HepG2 (cell line): Measurements from ENCODE around the gene HYAL1. TPM values are rescaled to one million over a fixed set of nuclear protein-coding genes. Genes with fewer than 3 reads are reported as not detected.

Experiments
- ATAC-seq: fragments of 200-7000 bp; cut with Tn5 transposase; 3 replicates; pipeline ENCODE4 v1.9.1; 2020; ENCODE audit warnings: mild to moderate bottlenecking, moderate library complexity
- BruUV-seq: library from RNA; stranded (reverse); fragments of 400-500 nt; replicated peaks from 2 replicates; lab custom pipeline; 2021; lab: Mats Ljungman, UMichigan
- CTCF ChIA-PET: fragments of 300-600 bp; formaldehyde crosslinking; extraction: SDS; loops from one replicate; lab custom pipeline; 2021; ENCODE audit warnings: low total read pairs, inconsistent platforms, low intra/inter-chr PET ratio; lab: Yijun Ruan, JAX
- POLR2A ChIA-PET: fragments of 350-600 bp; sonication (Branson Sonifier 250); formaldehyde crosslinking; loops from one replicate; lab custom pipeline; 2020; ENCODE audit warnings: antibody characterized with exemption, inconsistent platforms; lab: Yijun Ruan, JAX
- DNase-seq: peaks from one replicate; pipeline ENCODE4 v3.0.0-alpha.2; 2015; ENCODE audit warnings: low spot score
- FAIRE-seq: peaks from 3 replicates; lab custom pipeline; 2011; peaks lifted over from hg19 to GRCh38; lab: Jason Lieb, UNC
- H2AFZ ChIP-seq: one replicate; pipeline ENCODE4 v1.6.1; 2011; ENCODE audit warnings: low read length, inconsistent platforms
- H3K27ac ChIP-seq: fragments of 300-600 bp; 3 replicates; pipeline ENCODE4 v1.8.0; 2011; ENCODE audit warnings: mixed run types, mild to moderate bottlenecking, mixed read lengths, low read length, inconsistent platforms; ENCODE audit not compliant: insufficient read depth; ENCODE audit errors: extremely low read length
- H3K27me3 ChIP-seq, 2 experiments: fragments of 200-600 bp in 1 of 2; 2 replicates in 1 of 2; 3 replicates in 1 of 2; pipeline versions ENCODE4 v1.6.0 to v1.8.0; 2011; ENCODE audit warnings: low read length in 2 of 2, mild to moderate bottlenecking in 2 of 2, moderate library complexity in 2 of 2, inconsistent platforms in 1 of 2; ENCODE audit not compliant: insufficient read depth in 2 of 2, control insufficient read depth in 1 of 2
- H3K36me3 ChIP-seq, 2 experiments: fragments of 200-600 bp in 1 of 2; replicated peaks in 1 of 2; 2 replicates in 1 of 2; 3 replicates in 1 of 2; pipeline versions ENCODE4 v1.5.1 to v1.8.0; 2011; ENCODE audit warnings: low read length in 2 of 2, inconsistent platforms in 1 of 2; ENCODE audit not compliant: insufficient read depth in 2 of 2, control insufficient read depth in 1 of 2
- H3K4me1 ChIP-seq: 2 replicates; pipeline ENCODE4 v1.5.1; 2012; ENCODE audit warnings: low read length, inconsistent platforms; ENCODE audit not compliant: insufficient read depth
- H3K4me2 ChIP-seq: 2 replicates; pipeline ENCODE4 v1.6.0; 2011; ENCODE audit warnings: low read depth, low read length, inconsistent platforms
- H3K4me3 ChIP-seq, 3 experiments: fragments of 200-600 bp in 1 of 3; sonication (generic), shearing (Covaris generic) in 1 of 3; replicated peaks in 1 of 3; 2 replicates each; pipeline ENCODE4 v1.5.1; 2011 to 2016; ENCODE audit warnings: low read length in 3 of 3, inconsistent platforms in 2 of 3, low read depth in 2 of 3, mild to moderate bottlenecking in 2 of 3, control low read depth in 1 of 3, mixed read lengths in 1 of 3; ENCODE audit not compliant: insufficient read depth in 1 of 3
- H3K79me2 ChIP-seq: one replicate; pipeline ENCODE4 v1.6.1; 2011; ENCODE audit warnings: low read length, inconsistent platforms; ENCODE audit not compliant: insufficient read depth
- H3K9ac ChIP-seq: 2 replicates; pipeline ENCODE4 v1.6.0; 2011; ENCODE audit warnings: mild to moderate bottlenecking, low read depth, low read length, inconsistent platforms; ENCODE audit not compliant: insufficient read depth
- H3K9me3 ChIP-seq: 2 replicates; pipeline ENCODE4 v1.5.1; 2012; ENCODE audit warnings: mild to moderate bottlenecking, low read length
- H4K20me1 ChIP-seq: 2 replicates; pipeline ENCODE4 v1.6.0; 2011; ENCODE audit warnings: inconsistent platforms, mild to moderate bottlenecking, low read length, moderate library complexity; ENCODE audit not compliant: insufficient read depth
- AGO2 ChIP-seq: fragments of 200-400 bp; formaldehyde crosslinking; optimal IDR thresholded peaks from 2 replicates; pipeline ENCODE3; 2017; ENCODE audit warnings: mild to moderate bottlenecking, low read depth, low read length, moderate library complexity
- AKAP8 ChIP-seq: sonication (generic); formaldehyde crosslinking; IDR thresholded peaks from 2 replicates; pipeline ENCODE4 v1.5.1; 2020; ENCODE audit warnings: mild to moderate bottlenecking, missing genetic modification reagents
- NRL ChIP-seq: sonication (generic); formaldehyde crosslinking; IDR thresholded peaks from 2 replicates; pipeline ENCODE4 v1.5.0; 2020; ENCODE audit warnings: missing genetic modification reagents, mild to moderate bottlenecking, moderate library complexity, borderline replicate concordance
- POLR2G ChIP-seq: fragments of 200-400 bp; formaldehyde crosslinking; IDR thresholded peaks from 2 replicates; pipeline ENCODE4 v1.6.1; 2018; ENCODE audit warnings: mild to moderate bottlenecking, low read depth, low read length, moderate library complexity
- RBM22 ChIP-seq: fragments of 200-400 bp; formaldehyde crosslinking; optimal IDR thresholded peaks from 2 replicates; pipeline ENCODE3; 2017; ENCODE audit warnings: mild to moderate bottlenecking, low read length, moderate library complexity
- RFX1 ChIP-seq: fragments of 450-650 bp; IDR thresholded peaks from 2 replicates; pipeline ENCODE4 v1.6.1; 2017
- ZC3H13 ChIP-seq: sonication (generic); formaldehyde crosslinking; IDR thresholded peaks from 2 replicates; pipeline ENCODE4 v1.8.1; 2023; ENCODE audit warnings: mild to moderate bottlenecking, missing genetic modification reagents, moderate library complexity
- ZKSCAN1 ChIP-seq: fragments of 150-350 bp; IDR thresholded peaks from 2 replicates; pipeline ENCODE4 v1.6.1; 2014; ENCODE audit warnings: low read length
- ZNF563 ChIP-seq: sonication (generic); formaldehyde crosslinking; IDR thresholded peaks from 2 replicates; pipeline ENCODE4 v1.8.0; 2022; ENCODE audit warnings: mild to moderate bottlenecking, moderate library complexity, missing genetic modification reagents
- ZNF567 ChIP-seq: sonication (generic); formaldehyde crosslinking; IDR thresholded peaks from 2 replicates; pipeline ENCODE4 v1.8.1; 2023; ENCODE audit warnings: mild to moderate bottlenecking, missing genetic modification reagents, borderline replicate concordance
- WGBS: methylation state at CpG from one replicate; pipeline ENCODE4 v1.1.6; 2017; ENCODE audit warnings: low lambda C conversion rate; 5-methylcytosine and 5-hydroxymethylcytosine counted together
- in situ Hi-C: cut with HindIII; loops from 2 replicates; pipeline ENCODE4 v1.10.0; 2017; ENCODE audit warnings: low pct_unique_long_range_greater_than_20kb; ENCODE audit not compliant: extremely low pct_ligation_motif_present
- intact Hi-C: fragments of 100-400 bp; cut with micrococcal nuclease; formaldehyde crosslinking; loops from one replicate; pipeline ENCODE4 v1.10.0; 2022; ENCODE audit not compliant: unreplicated experiment
- polyA plus RNA-seq, 8 experiments: library from polyadenylated mRNA; depleted of rRNA in 3 of 8; stranded (reverse) in 7 of 8; unstranded in 1 of 8; fragments of >200 nt; fragmentation: Illumina TruSeq in 4 of 8; extraction: Trizol in 4 of 8; gene quantifications; 2 replicates each; pipeline versions ENCODE4 v1.2.1 to v1.2.3, GENCODE V29; 2011 to 2016; ENCODE audit warnings: low read depth in 4 of 8, missing spikeins in 1 of 8, mixed read lengths in 1 of 8; ENCODE audit not compliant: insufficient read depth in 1 of 8
- total RNA-seq, 5 experiments: library from RNA; depleted of rRNA; stranded (reverse); fragments of >200 nt; fragmentation: Illumina TruSeq; extraction: Trizol; gene quantifications; 2 replicates each; pipeline ENCODE4 v1.2.3, GENCODE V29; 2016; ENCODE audit warnings: low read depth in 1 of 5

The HYAL1 gene
- total and polyA plus RNA-seq, 2 of the 13 experiments (the other 11 are each of a cell fraction or from before 2014, with no cell fraction given) = 76.5 to 193 TPM

DNA sequence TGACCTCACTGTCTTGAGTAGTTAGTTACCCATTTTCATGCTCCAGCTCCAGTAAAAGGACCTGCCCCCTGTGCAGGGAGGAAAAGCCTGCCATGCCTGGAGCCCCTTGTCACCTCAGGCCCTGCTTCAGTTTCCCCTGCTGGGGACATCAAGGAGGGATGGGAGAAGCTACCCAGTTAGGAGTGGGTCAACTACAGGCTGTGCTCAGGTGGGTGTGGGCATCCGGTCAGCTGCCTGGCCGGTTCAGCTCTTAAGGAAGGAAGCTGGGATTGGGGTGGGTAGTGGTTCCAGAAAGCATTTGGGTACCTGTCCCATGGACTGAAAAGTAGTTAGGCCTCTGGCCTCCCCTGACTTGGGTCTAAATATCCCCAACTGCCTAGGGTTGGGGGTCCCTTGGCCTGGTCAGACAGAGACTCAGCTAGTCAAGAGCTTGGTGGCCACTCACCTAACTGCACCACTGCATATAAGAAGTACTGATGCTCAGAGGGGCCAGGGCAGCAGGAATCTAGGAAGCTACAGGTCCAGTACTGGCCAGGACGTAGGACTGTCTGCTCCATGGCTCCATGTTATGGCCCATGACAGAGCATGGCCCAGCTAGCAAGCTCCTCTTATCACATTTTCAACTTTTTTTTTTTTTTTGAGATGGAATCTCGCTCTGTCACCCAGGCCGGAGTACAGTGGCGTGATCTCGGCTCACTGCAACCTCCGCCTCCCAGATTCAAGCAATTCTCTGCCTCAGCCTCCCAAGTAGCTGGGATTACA is 23.9 kb downstream of the HYAL1 start:
- POLR2A ChIA-PET = interaction anchor here (0.9 to 6.2 kb wide), 8 partner anchors 8 to 45 kb away, joined by 3 to 28 read pairs (median 5); partner anchors contain the start of genes HYAL3, IFRD2 and NAA80
- no peak overlapping the region for H3K4me2 ChIP-seq
- CTCF ChIA-PET = no interaction called here
- no peak overlapping the region for H3K9ac ChIP-seq
- in situ Hi-C loops = loop anchor here (10.0 kb wide), 1 partner anchor 85 kb away; the partner anchor contains the start of gene GNAT1
- 97% methylated on average over 8 of the region's 8 CpGs for WGBS
- no peak overlapping the region for H3K27ac ChIP-seq
- no peaks in the 10 kb centered on the region for H3K27me3 ChIP-seq
- FAIRE-seq (no peak), ATAC-seq (peak; percentile 33), DNase-seq (no peak)
- H3K79me2 ChIP-seq = no peaks in the 10 kb centered on the region
- H3K36me3 ChIP-seq = peaks cover 14 to 22% of the 10 kb centered on the region in 2 experiments
- TF ChIP-seq POLR2G = peak; percentile 14; the same call in 1 of the 2 replicates
- TF ChIP-seq ZC3H13 = peak; percentile 60; the same call in 1 of the 2 replicates
- TF ChIP-seq ZKSCAN1 = no peak
- peak; percentile 6 for TF ChIP-seq AGO2
- TF ChIP-seq RBM22 = peak; percentile 36
- no TSS peak for BruUV-seq
- H3K4me3 ChIP-seq = no peak overlapping the region
- intact Hi-C loops = no loop called here
- H4K20me1 ChIP-seq = no peaks in the 10 kb centered on the region; the same call in 1 of the 2 replicates
- no peaks in the 10 kb centered on the region for H3K9me3 ChIP-seq
- H3K4me1 ChIP-seq = peaks cover 31% of the 10 kb centered on the region
- H2AFZ ChIP-seq = no peak overlapping the region

DNA sequence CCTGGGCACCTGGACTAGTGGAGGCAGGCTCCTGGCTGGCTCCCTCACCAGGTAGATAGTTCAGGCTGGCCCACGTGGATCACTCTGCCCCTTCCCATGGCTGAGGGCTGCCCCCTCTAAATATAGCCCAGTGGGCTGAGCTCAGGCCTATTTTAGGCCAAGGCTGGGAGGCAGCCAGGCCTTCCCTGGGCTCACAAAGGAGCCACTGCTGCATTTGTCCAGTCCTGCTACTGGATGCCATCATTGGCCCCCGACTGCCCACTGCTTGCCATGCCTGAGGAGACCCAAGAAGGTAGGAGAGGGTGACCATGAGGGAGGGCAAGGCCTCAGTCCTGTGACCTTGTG is 24.5 kb downstream of the HYAL1 start, which contains the start of gene LSMEM2:
LSMEM2 (plus strand) TSS at position 208 of the 345 bp plus-strand sequence; CDS start at position 235, 27 bp downstream.
- H3K4me1 ChIP-seq = peaks cover 37% of the 10 kb centered on the region
- ATAC-seq (peak; percentile 9), DNase-seq (no peak)
- H3K9ac ChIP-seq = no peak within 1 kb of the TSS
- no peak within 1 kb of the TSS for H3K4me2 ChIP-seq
- in situ Hi-C loops (loop anchor here (10.0 kb wide), 1 partner anchor 84 kb away; the partner anchor contains the start of gene GNAT1), intact Hi-C loops (no loop called here)
- BruUV-seq = no TSS peak
- H3K27ac ChIP-seq = no peak within 1 kb of the TSS
- no peaks in the 10 kb centered on the region; the same call in 1 of the 2 replicates for H4K20me1 ChIP-seq
- no peak within 1 kb of the TSS for H3K4me3 ChIP-seq
- no peaks in the 10 kb centered on the region for H3K27me3 ChIP-seq
- POLR2A ChIA-PET = interaction anchor here (0.9 to 6.2 kb wide), 9 partner anchors 9 to 46 kb away, joined by 3 to 28 read pairs (median 5); partner anchors contain the start of genes HYAL3, IFRD2 and NAA80
- no peaks in the 10 kb centered on the region for H3K9me3 ChIP-seq
- TF ChIP-seq ZNF567 (CRISPR knock-in tag) (no peak), AGO2 (peak; percentile 65), POLR2G (peak; percentile 44; the same call in 1 of the 2 replicates), ZNF563 (0 out of 2 replicates have a peak, but pooled peaks have one; percentile 19), NRL (0 out of 2 replicates have a peak, but pooled peaks have one; percentile 33), RFX1 (no peak), AKAP8 (CRISPR knock-in tag) (0 out of 2 replicates have a peak, but pooled peaks have one; percentile 44)
- TF ChIP-seq, all 625 proteins: peak for 5
- no CpG with 5 or more reads among the region's 2 CpGs for WGBS
- Histone ChIP-seq H3K79me2 (no peaks in the 10 kb centered on the region), H2AFZ (no peak within 1 kb of the TSS), H3K36me3 (peaks cover 14 to 28% of the 10 kb centered on the region in 2 experiments)
- FAIRE-seq = no peak
- CTCF ChIA-PET = no interaction called here
